Stimulated activated CD8-positive, alpha-beta memory T cell treated with anti-CD3 and anti-CD28 coated beads, Interleukin-7, amount 100 ng/mL, for 1 hour (primary cell): ENCODE results near the gene PTMA.
"Not testable (repeated sequence)": the region's sequence is repeated elsewhere in the genome, so short reads cannot be mapped to it uniquely, and the experiment has no call there.

Source experiments
- DNase-seq, 2 donors: peaks; one replicate each; pipeline ENCODE4 v3.0.0-alpha.2; 2020; ENCODE audit warnings: low read depth in 2 of 2

The PTMA gene

GRCh38 chr2:231696004-231696367 lies 12.3 kb upstream of the PTMA start:
- no peak for DNase-seq

- DNase-seq = no peak
These were observed 9.3 kb upstream of the PTMA start for GRCh38 chr2:231699006-231699405.

- DNase-seq = no peak
These were observed 6.6 kb upstream of the PTMA start for GRCh38 chr2:231701456-231702373.

- DNase-seq = no peak
These were observed 4.3 kb upstream of the PTMA start for GRCh38 chr2:231704017-231704416.

- peak; percentile 89 to 98 for DNase-seq
These were observed 1.3 kb upstream of the PTMA start for GRCh38 chr2:231706731-231707624.

GRCh38 chr2:231707625-231707926 lies 749 bp upstream of the PTMA start:
- no peak for DNase-seq

GRCh38 chr2:231708773-231709635 lies 679 bp downstream of the PTMA start:
- peak in 1 of 2 donors; percentile 32 for DNase-seq

GRCh38 chr2:231709636-231709980 lies 1.3 kb downstream of the PTMA start:
- peak in 1 of 2 donors; percentile 18 for DNase-seq

- DNase-seq = peak; percentile 72 to 75
These were observed 1.9 kb downstream of the PTMA start for GRCh38 chr2:231709981-231710798.

GRCh38 chr2:231710799-231711676 lies 2.7 kb downstream of the PTMA start:
- no peak for DNase-seq

- DNase-seq = no peak
These were observed 3.5 kb downstream of the PTMA start for GRCh38 chr2:231711677-231712450.

- DNase-seq = not testable (repeated sequence)
These were observed 4.2 kb downstream of the PTMA start for GRCh38 chr2:231712451-231713021.

GRCh38 chr2:231713406-231713729 lies 5.0 kb downstream of the PTMA start:
- not testable (repeated sequence) for DNase-seq

GRCh38 chr2:231713730-231714638 lies 5.7 kb downstream of the PTMA start:
- DNase-seq = peak; percentile 76 to 90

- peak; percentile 53 to 77 for DNase-seq
These were observed 6.5 kb downstream of the PTMA start for GRCh38 chr2:231714639-231715498.

- no peak for DNase-seq
These were observed 7.1 kb downstream of the PTMA start for GRCh38 chr2:231715499-231715837.

- no peak for DNase-seq
These were observed 7.8 kb downstream of the PTMA start for GRCh38 chr2:231715988-231716616.
